Dermis blood vessel endothelial cell (primary cell): ENCODE measurements around the gene ATXN1. TPM values are rescaled to one million over a fixed set of nuclear protein-coding genes. Genes with fewer than 3 reads are reported as not detected.

Source experiments
- DNase-seq: peaks from one replicate; pipeline ENCODE4 v3.0.0; 2010
- total RNA-seq: library from RNA; depleted of rRNA; stranded (reverse); fragments of >200 nt; gene quantifications from 2 replicates; pipeline ENCODE4 v1.2.3, GENCODE V29; 2014

ATXN1 gene
- total RNA-seq, 1 donor from 2014 or later = 15.3 TPM

GRCh38 chr6:16602035-16602434, 159.2 kb downstream of the ATXN1 start:
- DNase-seq = no peak

- DNase-seq = no peak
Measured at GRCh38 chr6:16600701-16601100, 160.6 kb downstream of the ATXN1 start.

- DNase-seq = no peak
Measured at GRCh38 chr6:16600026-16600425, 161.2 kb downstream of the ATXN1 start.

- no peak for DNase-seq
Measured at GRCh38 chr6:16596616-16597331, 164.5 kb downstream of the ATXN1 start.

GRCh38 chr6:16595514-16596120, 165.6 kb downstream of the ATXN1 start:
- DNase-seq = no peak

GRCh38 chr6:16594849-16595248, 166.4 kb downstream of the ATXN1 start:
- DNase-seq = no peak

GRCh38 chr6:16592223-16592911, 168.9 kb downstream of the ATXN1 start:
- no peak for DNase-seq

GRCh38 chr6:16591396-16592222, 169.7 kb downstream of the ATXN1 start:
- DNase-seq = no peak

GRCh38 chr6:16585805-16586204, 175.5 kb downstream of the ATXN1 start:
- DNase-seq = no peak

GRCh38 chr6:16583144-16583762, 178.0 kb downstream of the ATXN1 start:
- DNase-seq = no peak

- no peak for DNase-seq
Measured at GRCh38 chr6:16582446-16583143, 178.7 kb downstream of the ATXN1 start.

GRCh38 chr6:16578695-16579285, 182.5 kb downstream of the ATXN1 start:
- DNase-seq = no peak

- no peak for DNase-seq
Measured at GRCh38 chr6:16576451-16577368, 184.6 kb downstream of the ATXN1 start.

- DNase-seq = no peak
Measured at GRCh38 chr6:16575655-16576054, 185.6 kb downstream of the ATXN1 start.

- DNase-seq = no peak
Measured at GRCh38 chr6:16572943-16573342, 188.3 kb downstream of the ATXN1 start.

- DNase-seq = no peak
Measured at GRCh38 chr6:16572317-16572716, 188.9 kb downstream of the ATXN1 start.

- no peak for DNase-seq
Measured at GRCh38 chr6:16570946-16571345, 190.3 kb downstream of the ATXN1 start.

- DNase-seq = no peak
Measured at GRCh38 chr6:16570221-16570553, 191.1 kb downstream of the ATXN1 start.

GRCh38 chr6:16568128-16568527, 193.1 kb downstream of the ATXN1 start:
- no peak for DNase-seq

- no peak for DNase-seq
Measured at GRCh38 chr6:16567071-16567470, 194.2 kb downstream of the ATXN1 start.

GRCh38 chr6:16564436-16564835, 196.8 kb downstream of the ATXN1 start:
- no peak for DNase-seq
